Measurements from ENCODE around the gene ZG16. TPM values are rescaled to one million over a fixed set of nuclear protein-coding genes. Genes with fewer than 3 reads are reported as not detected.
A peak's percentile ranks its signal among the peaks of the same experiment; 100 is the strongest.
"Not testable (repeated sequence)": the region's sequence is repeated elsewhere in the genome, so short reads cannot be mapped to it uniquely, and the experiment has no call there.

Gene ZG16
- total RNA-seq (2014; rRNA removed; shearing (Covaris generic)): not detected in 2 replicates

- DNase-seq (ENCODE audit: low read depth): no peak
Measured at GRCh38 chr16:29777576-29778350, at the start of gene ZG16. Gene ZG16, plus strand, starts transcription at chr16:29778256. Its CDS starts 1,011 bp downstream, at chr16:29779267.

GRCh38 chr16:29729116-29729521, 48.9 kb upstream of the ZG16 start:
- DNase-seq (ENCODE audit: low read depth): peak; percentile 29

GRCh38 chr16:29730649-29731048, 47.4 kb upstream of the ZG16 start:
- DNase-seq (ENCODE audit: low read depth): no peak

GRCh38 chr16:29731768-29732601, 46.1 kb upstream of the ZG16 start:
- DNase-seq (ENCODE audit: low read depth): not testable (repeated sequence)

- DNase-seq (ENCODE audit: low read depth): no peak
Measured at GRCh38 chr16:29734786-29735185, 43.3 kb upstream of the ZG16 start.

GRCh38 chr16:29736112-29736511, 41.9 kb upstream of the ZG16 start:
- no peak for DNase-seq (ENCODE audit: low read depth)

GRCh38 chr16:29736764-29737163, 41.3 kb upstream of the ZG16 start:
- DNase-seq (ENCODE audit: low read depth): no peak

GRCh38 chr16:29737713-29738112, 40.3 kb upstream of the ZG16 start:
- no peak for DNase-seq (ENCODE audit: low read depth)

GRCh38 chr16:29738514-29738913, 39.5 kb upstream of the ZG16 start:
- no peak for DNase-seq (ENCODE audit: low read depth)

- not testable (repeated sequence) for DNase-seq (ENCODE audit: low read depth)
Measured at GRCh38 chr16:29739927-29740629, 38.0 kb upstream of the ZG16 start.

- DNase-seq (ENCODE audit: low read depth): not testable (repeated sequence)
Measured at GRCh38 chr16:29740630-29741015, 37.4 kb upstream of the ZG16 start.

GRCh38 chr16:29742683-29743275, 35.3 kb upstream of the ZG16 start:
- no peak for DNase-seq (ENCODE audit: low read depth)

- no peak for DNase-seq (ENCODE audit: low read depth)
Measured at GRCh38 chr16:29743475-29743826, 34.6 kb upstream of the ZG16 start.

GRCh38 chr16:29743827-29744531, 34.1 kb upstream of the ZG16 start:
- DNase-seq (ENCODE audit: low read depth): no peak

GRCh38 chr16:29744541-29745101, 33.4 kb upstream of the ZG16 start:
- DNase-seq (ENCODE audit: low read depth): no peak

- no peak for DNase-seq (ENCODE audit: low read depth)
Measured at GRCh38 chr16:29745121-29745852, 32.8 kb upstream of the ZG16 start.

GRCh38 chr16:29745853-29746345, 32.2 kb upstream of the ZG16 start, which contains the start of gene C16orf54:
Gene C16orf54, minus strand, starts transcription at chr16:29745990. Its CDS starts 1,039 bp downstream, at chr16:29744951.
- peak; percentile 79 for DNase-seq (ENCODE audit: low read depth)

- DNase-seq (ENCODE audit: low read depth): not testable (repeated sequence)
Measured at GRCh38 chr16:29746518-29746917, 31.5 kb upstream of the ZG16 start.

- no peak for DNase-seq (ENCODE audit: low read depth)
Measured at GRCh38 chr16:29747947-29748759, 29.9 kb upstream of the ZG16 start.
